Large intestine (tissue), 12 donors: Measurements from ENCODE around the gene EPS8. TPM values are rescaled to one million over a fixed set of nuclear protein-coding genes. Genes with fewer than 3 reads are reported as not detected.

Experiments used
- DNase-seq, 2 donors: peaks; one replicate each; pipeline versions ENCODE4 v3.0.0 to v3.0.0-alpha.2; 2013
- H3K27ac ChIP-seq: one replicate; pipeline ENCODE4 v1.5.1; 2013; ENCODE audit warnings: low read length
- H3K27me3 ChIP-seq: 2 replicates; pipeline ENCODE4 v1.6.1; 2013; ENCODE audit warnings: low read length; ENCODE audit not compliant: control insufficient read depth, insufficient read depth
- H3K36me3 ChIP-seq: 2 replicates; pipeline ENCODE4 v1.6.1; 2013; ENCODE audit warnings: low read length; ENCODE audit not compliant: control insufficient read depth, insufficient read depth
- H3K4me1 ChIP-seq: one replicate; pipeline ENCODE4 v1.6.1; 2013; ENCODE audit warnings: low read length; ENCODE audit not compliant: control insufficient read depth, insufficient read depth
- H3K4me3 ChIP-seq: one replicate; pipeline ENCODE4 v1.5.1; 2013; ENCODE audit warnings: low read length
- H3K9me3 ChIP-seq: one replicate; pipeline ENCODE4 v1.6.1; 2013; ENCODE audit warnings: mild to moderate bottlenecking, low read depth, low read length, moderate library complexity; ENCODE audit not compliant: control insufficient read depth
- WGBS: methylation state at CpG from one replicate; pipeline ENCODE4 v1.1.5; 2013; ENCODE audit warnings: low lambda C conversion rate; ENCODE audit not compliant: insufficient coverage; 5-methylcytosine and 5-hydroxymethylcytosine counted together
- long read RNA-seq, 11 donors: transcript quantifications; one replicate each; lab custom pipeline, GENCODE V29; 2026
- polyA plus RNA-seq: library from polyadenylated mRNA; unstranded; fragments of 120-200 nt; gene quantifications from one replicate; pipeline ENCODE4 v1.2.1, GENCODE V29; 2013

The EPS8 gene
- polyA plus RNA-seq = 61.6 TPM
- long read RNA-seq, donor 1, partial matches to known transcripts = 0 of 4 reads
- long read RNA-seq, donor 1, other reads (novel, unspliced or antisense) = 0 of 4 reads
- long read RNA-seq, donor 2, transcript EPS8-221 (21 exons, 3,873 nt) = major isoform, 6 of 176 reads
- long read RNA-seq, donor 2, partial matches to known transcripts = 91 of 176 reads
- long read RNA-seq, donor 2, other reads (novel, unspliced or antisense) = 78 of 176 reads
- long read RNA-seq, donor 3 = 0 reads
- long read RNA-seq, donor 4 = 0 reads
- long read RNA-seq, donor 5, partial matches to known transcripts = 0 of 4 reads
- long read RNA-seq, donor 5, other reads (novel, unspliced or antisense) = 0 of 4 reads
- long read RNA-seq, donor 6, partial matches to known transcripts = 6 of 8 reads
- long read RNA-seq, donor 6, other reads (novel, unspliced or antisense) = 0 of 8 reads
- long read RNA-seq, donor 7, partial matches to known transcripts = 5 of 8 reads
- long read RNA-seq, donor 7, other reads (novel, unspliced or antisense) = 0 of 8 reads
- long read RNA-seq, donor 8, transcript EPS8-221 (21 exons, 3,873 nt) = major isoform, 7 of 45 reads
- long read RNA-seq, donor 8, partial matches to known transcripts = 37 of 45 reads
- long read RNA-seq, donor 8, other reads (novel, unspliced or antisense) = 0 of 45 reads
- long read RNA-seq, donor 9, partial matches to known transcripts = 0 of 2 reads
- long read RNA-seq, donor 9, other reads (novel, unspliced or antisense) = 0 of 2 reads
- long read RNA-seq, donor 10, partial matches to known transcripts = 123 of 124 reads
- long read RNA-seq, donor 10, other reads (novel, unspliced or antisense) = 0 of 124 reads
- long read RNA-seq, donor 11, partial matches to known transcripts = 0 of 5 reads
- long read RNA-seq, donor 11, other reads (novel, unspliced or antisense) = 0 of 5 reads

DNA sequence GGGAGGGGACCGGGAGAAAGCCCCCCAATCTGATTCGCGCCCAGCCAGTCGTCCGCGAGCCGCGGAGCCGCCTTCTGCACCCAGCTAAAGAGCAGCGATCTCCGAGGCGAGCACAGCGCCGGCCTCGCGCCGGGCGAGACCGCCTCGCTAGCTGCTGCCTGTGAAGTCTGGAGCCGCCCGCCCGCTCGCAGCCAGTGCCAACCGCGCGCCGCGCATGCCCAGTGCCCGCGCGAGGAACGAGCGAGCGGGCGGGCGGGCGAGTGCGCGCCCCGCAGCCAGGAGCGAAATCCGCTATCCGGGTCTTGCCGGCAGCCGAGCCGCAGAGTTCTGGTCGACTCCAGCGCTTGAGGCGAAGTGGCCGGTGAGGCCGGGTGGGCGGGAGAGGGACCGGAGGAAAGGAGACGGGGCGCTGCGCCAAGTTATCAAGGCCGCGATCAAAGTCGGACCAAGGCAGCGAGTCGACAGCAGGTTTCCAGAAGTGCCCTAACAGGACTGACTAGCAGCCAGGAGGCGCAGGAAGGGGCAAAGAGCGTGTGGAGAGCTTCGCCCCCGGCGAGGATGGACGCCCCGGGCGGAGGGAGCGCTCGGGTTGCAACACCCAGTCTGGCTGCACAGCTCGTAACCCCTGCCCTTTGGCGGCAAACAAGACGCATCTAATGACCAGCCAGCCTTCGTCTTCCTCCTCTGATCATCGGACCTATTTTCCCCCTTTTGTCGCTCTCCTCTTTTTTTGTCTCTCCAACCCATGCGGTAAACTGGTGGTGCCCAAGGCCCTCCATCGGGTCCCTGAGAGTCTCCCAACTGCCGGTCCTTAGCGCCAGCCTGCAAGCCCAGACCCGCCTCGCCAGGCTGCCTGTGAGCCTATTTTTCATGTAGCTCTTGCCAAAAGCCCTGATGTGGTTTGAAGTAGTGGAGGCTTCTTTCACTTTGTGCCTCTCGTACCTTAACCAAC lies at the start of gene EPS8:
EPS8 (minus strand) TSS at position 169 of the 952 bp plus-strand sequence. CDS start 106,437 bp downstream, outside the sequence.
- no CpG with 5 or more reads among the region's 85 CpGs for WGBS
- H3K4me3 ChIP-seq = peak within 1 kb of the TSS; percentile 95
- peak within 1 kb of the TSS; percentile 90 for H3K27ac ChIP-seq
- DNase-seq = peak; percentile 89 to 95
- H3K36me3 ChIP-seq = no peaks in the 10 kb centered on the region
- no peaks in the 10 kb centered on the region for H3K9me3 ChIP-seq
- H3K27me3 ChIP-seq = no peaks in the 10 kb centered on the region
- no peaks in the 10 kb centered on the region for H3K4me1 ChIP-seq

- H3K9me3 ChIP-seq = no peaks in the 10 kb centered on the region
- WGBS = 86% methylated on average over 2 of the region's 5 CpGs
- no peak overlapping the region for H3K27ac ChIP-seq
- H3K36me3 ChIP-seq = no peaks in the 10 kb centered on the region
- H3K27me3 ChIP-seq = no peaks in the 10 kb centered on the region
- DNase-seq = no peak
- no peaks in the 10 kb centered on the region for H3K4me1 ChIP-seq
- no peak overlapping the region for H3K4me3 ChIP-seq
Observed at GRCh38 chr12:15837141-15837790, 48.1 kb upstream of the EPS8 start.

DNA sequence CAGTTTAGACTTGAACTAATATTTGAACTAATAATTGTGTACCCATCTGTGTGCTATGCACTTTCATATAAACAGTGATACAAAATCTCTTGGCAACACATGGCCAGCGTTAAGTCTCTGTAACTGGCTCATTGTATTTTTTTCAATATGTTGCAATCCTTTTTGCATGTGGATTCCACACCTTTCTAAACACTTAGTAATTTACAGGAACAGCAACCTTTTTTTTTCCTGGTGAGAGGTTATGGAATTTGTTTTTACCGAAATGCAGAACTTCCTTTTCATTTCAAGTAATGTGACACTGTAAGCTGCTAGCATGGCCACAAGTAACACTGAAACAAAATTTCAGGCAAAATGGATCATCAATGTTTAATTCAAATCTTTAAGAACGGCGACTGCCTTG lies 45.4 kb upstream of the EPS8 start:
- 81% methylated on average over 4 of the region's 4 CpGs for WGBS
- Histone ChIP-seq H3K27me3 (no peaks in the 10 kb centered on the region), H3K27ac (no peak overlapping the region), H3K4me3 (no peak overlapping the region), H3K9me3 (no peaks in the 10 kb centered on the region), H3K4me1 (no peaks in the 10 kb centered on the region), H3K36me3 (no peaks in the 10 kb centered on the region)
- no peak for DNase-seq

GRCh38 chr12:15831315-15831978 lies 42.3 kb upstream of the EPS8 start:
- H3K4me1 ChIP-seq = no peaks in the 10 kb centered on the region
- WGBS = 100% methylated on average over 1 of the region's 3 CpGs
- no peak for DNase-seq
- H3K27me3 ChIP-seq = no peaks in the 10 kb centered on the region
- no peak overlapping the region for H3K27ac ChIP-seq
- H3K4me3 ChIP-seq = no peak overlapping the region
- H3K9me3 ChIP-seq = no peaks in the 10 kb centered on the region
- H3K36me3 ChIP-seq = no peaks in the 10 kb centered on the region

DNA sequence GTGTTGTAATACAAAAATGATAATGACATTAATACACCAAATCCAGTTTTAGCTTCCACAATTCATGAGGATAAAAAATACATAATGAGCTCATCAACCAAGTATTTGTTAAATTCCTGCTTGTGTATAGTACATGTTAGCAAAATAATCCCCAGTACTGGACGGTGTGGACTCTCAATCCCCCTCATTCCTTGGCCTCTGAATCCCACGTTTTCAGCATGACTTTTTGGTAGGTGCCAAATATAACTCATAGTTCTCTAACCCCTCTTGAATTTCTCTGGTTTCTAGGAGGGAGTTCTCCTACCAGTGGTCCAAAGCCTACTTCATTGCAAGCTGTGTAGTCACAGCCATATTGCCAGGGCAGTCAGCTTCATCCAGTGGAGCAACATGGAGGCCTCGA lies 41.4 kb upstream of the EPS8 start:
- Histone ChIP-seq H3K27me3 (no peaks in the 10 kb centered on the region), H3K36me3 (no peaks in the 10 kb centered on the region), H3K9me3 (no peaks in the 10 kb centered on the region), H3K27ac (no peak overlapping the region), H3K4me1 (no peaks in the 10 kb centered on the region), H3K4me3 (no peak overlapping the region)
- WGBS = no CpG with 5 or more reads among the region's 3 CpGs
- DNase-seq = no peak

- no peaks in the 10 kb centered on the region for H3K4me1 ChIP-seq
- DNase-seq = no peak
- no peak overlapping the region for H3K27ac ChIP-seq
- H3K27me3 ChIP-seq = no peaks in the 10 kb centered on the region
- WGBS = 100% methylated on average over 2 of the region's 3 CpGs
- no peak overlapping the region for H3K4me3 ChIP-seq
- H3K36me3 ChIP-seq = no peaks in the 10 kb centered on the region
- H3K9me3 ChIP-seq = no peaks in the 10 kb centered on the region
Observed at GRCh38 chr12:15829949-15830348, 40.8 kb upstream of the EPS8 start.

- no peaks in the 10 kb centered on the region for H3K4me1 ChIP-seq
- H3K27ac ChIP-seq = no peak overlapping the region
- H3K9me3 ChIP-seq = no peaks in the 10 kb centered on the region
- WGBS = no CpG with 5 or more reads among the region's 3 CpGs
- H3K27me3 ChIP-seq = no peaks in the 10 kb centered on the region
- no peaks in the 10 kb centered on the region for H3K36me3 ChIP-seq
- no peak for DNase-seq
- no peak overlapping the region for H3K4me3 ChIP-seq
Observed at GRCh38 chr12:15829255-15829654, 40.1 kb upstream of the EPS8 start.

DNA sequence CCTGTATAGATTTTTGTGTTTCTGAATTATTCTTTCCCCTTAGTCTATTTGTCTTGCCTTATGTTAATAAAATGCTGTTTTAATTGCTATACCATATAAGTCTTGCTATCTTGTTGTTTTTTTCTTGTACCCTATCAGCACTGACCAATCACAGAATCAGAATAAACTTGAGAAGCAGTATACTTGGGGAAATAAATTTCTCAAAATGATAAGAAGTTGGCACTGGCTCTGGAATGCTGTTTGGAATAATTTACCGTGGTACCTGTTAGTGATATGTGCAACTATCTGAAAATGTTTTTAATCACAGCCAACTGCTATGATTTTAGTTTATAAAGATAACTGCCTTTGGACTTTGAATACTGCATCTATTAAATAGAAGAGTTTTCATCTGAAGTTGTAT lies 37.9 kb upstream of the EPS8 start:
- Histone ChIP-seq H3K36me3 (no peaks in the 10 kb centered on the region), H3K27me3 (no peaks in the 10 kb centered on the region), H3K9me3 (no peaks in the 10 kb centered on the region), H3K4me1 (no peaks in the 10 kb centered on the region), H3K27ac (no peak overlapping the region), H3K4me3 (no peak overlapping the region)
- WGBS = no CpG with 5 or more reads among the region's 1 CpG
- no peak for DNase-seq

- Histone ChIP-seq H3K36me3 (no peaks in the 10 kb centered on the region), H3K27me3 (no peaks in the 10 kb centered on the region), H3K4me3 (no peak overlapping the region), H3K4me1 (peaks cover 3% of the 10 kb centered on the region), H3K9me3 (no peaks in the 10 kb centered on the region), H3K27ac (no peak overlapping the region)
- DNase-seq = no peak
- WGBS = no CpG with 5 or more reads among the region's 3 CpGs
Observed at GRCh38 chr12:15824516-15824915, 35.3 kb upstream of the EPS8 start.
